MM.1S (cell line): ENCODE results near the gene CHEK1.

Experiments used
- EZH2 ChIP-seq: fragments of 300-600 bp; sonication (generic); optimal IDR thresholded peaks from 2 replicates; pipeline ENCODE3; 2017; ENCODE audit warnings: low read depth, mild to moderate bottlenecking, antibody characterized with exemption, low read length, mixed read lengths
- TF ChIP-seq, protein P1 (sequence below): fragments of 300-600 bp; sonication (generic); IDR thresholded peaks from 2 replicates; pipeline ENCODE4 v1.5.1; 2016; ENCODE audit warnings: antibody characterized with exemption, low read length, mixed read lengths

DNA sequence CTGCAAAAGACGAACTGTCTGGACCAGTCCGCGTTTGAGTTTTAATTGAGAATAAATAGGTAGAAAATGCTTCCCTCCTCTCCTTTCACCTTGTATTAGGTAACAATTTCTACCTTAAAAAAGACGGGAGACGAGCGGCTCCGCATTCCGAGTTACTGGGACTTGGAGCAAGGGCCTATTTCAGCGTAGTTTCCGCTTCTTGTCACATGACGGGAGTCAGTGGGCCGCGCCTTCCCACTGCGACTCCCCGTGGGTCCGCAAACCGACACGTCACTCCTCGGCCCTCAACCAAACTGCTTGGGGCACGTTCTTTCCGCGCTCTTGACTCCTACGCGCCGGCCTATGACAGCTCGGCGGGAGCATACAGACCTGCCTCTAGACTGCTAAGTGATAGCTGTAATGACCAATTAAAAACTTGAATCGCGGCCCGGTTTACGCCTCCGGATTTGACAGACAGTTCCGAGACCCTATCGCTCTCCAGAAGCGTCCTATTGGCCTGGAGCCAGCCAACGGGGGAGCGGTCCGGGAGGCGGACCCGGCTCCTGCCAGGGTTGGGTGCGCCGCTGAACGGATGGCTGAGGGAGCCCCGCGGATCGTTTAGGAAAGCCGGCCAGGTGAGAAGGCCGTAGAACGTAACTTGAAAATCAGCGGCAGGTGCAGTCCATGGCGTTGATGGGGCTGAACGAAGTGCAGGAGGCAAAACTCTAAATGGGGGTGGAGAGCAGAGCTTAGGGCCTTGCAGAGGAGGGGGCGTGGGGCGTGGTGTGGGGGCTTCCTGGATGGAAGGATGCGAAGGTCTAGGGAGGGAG, 32.5 kb upstream of the CHEK1 start, which contains the start of gene STT3A:
- TF ChIP-seq, protein P1, sequence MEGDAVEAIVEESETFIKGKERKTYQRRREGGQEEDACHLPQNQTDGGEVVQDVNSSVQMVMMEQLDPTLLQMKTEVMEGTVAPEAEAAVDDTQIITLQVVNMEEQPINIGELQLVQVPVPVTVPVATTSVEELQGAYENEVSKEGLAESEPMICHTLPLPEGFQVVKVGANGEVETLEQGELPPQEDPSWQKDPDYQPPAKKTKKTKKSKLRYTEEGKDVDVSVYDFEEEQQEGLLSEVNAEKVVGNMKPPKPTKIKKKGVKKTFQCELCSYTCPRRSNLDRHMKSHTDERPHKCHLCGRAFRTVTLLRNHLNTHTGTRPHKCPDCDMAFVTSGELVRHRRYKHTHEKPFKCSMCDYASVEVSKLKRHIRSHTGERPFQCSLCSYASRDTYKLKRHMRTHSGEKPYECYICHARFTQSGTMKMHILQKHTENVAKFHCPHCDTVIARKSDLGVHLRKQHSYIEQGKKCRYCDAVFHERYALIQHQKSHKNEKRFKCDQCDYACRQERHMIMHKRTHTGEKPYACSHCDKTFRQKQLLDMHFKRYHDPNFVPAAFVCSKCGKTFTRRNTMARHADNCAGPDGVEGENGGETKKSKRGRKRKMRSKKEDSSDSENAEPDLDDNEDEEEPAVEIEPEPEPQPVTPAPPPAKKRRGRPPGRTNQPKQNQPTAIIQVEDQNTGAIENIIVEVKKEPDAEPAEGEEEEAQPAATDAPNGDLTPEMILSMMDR = no peak
- TF ChIP-seq EZH2 = no peak
